Transverse colon (tissue), 3 donors: ENCODE results near the gene ARHGAP32.

Source experiments
- CTCF ChIP-seq, 5 experiments: fragments of 200-600 bp in 3 of 5; fragments of 450-650 bp in 2 of 5; sonication (generic) in 3 of 5; IDR thresholded peaks; 1 replicate in 2 of 5; 2 replicates in 3 of 5; pipeline ENCODE4 v1.5.1; 2016 to 2017; ENCODE audit warnings: antibody characterized with exemption in 5 of 5, inconsistent platforms in 3 of 5, mild to moderate bottlenecking in 2 of 5, moderate library complexity in 1 of 5
- POLR2A ChIP-seq: fragments of 450-650 bp; IDR thresholded peaks from one replicate; pipeline ENCODE4 v1.6.1; 2016; ENCODE audit warnings: antibody characterized with exemption, mild to moderate bottlenecking, moderate library complexity

GRCh38 chr11:128942272-128942612 is 249.9 kb downstream of the ARHGAP32 start:
- TF ChIP-seq CTCF (IDR thresholded peaks at IDR 0.05) (no peak), POLR2A (no peak)
